ENCODE results near the gene MAML2.
A peak's percentile ranks its signal among the peaks of the same experiment; 100 is the strongest.

The MAML2 gene

DNA sequence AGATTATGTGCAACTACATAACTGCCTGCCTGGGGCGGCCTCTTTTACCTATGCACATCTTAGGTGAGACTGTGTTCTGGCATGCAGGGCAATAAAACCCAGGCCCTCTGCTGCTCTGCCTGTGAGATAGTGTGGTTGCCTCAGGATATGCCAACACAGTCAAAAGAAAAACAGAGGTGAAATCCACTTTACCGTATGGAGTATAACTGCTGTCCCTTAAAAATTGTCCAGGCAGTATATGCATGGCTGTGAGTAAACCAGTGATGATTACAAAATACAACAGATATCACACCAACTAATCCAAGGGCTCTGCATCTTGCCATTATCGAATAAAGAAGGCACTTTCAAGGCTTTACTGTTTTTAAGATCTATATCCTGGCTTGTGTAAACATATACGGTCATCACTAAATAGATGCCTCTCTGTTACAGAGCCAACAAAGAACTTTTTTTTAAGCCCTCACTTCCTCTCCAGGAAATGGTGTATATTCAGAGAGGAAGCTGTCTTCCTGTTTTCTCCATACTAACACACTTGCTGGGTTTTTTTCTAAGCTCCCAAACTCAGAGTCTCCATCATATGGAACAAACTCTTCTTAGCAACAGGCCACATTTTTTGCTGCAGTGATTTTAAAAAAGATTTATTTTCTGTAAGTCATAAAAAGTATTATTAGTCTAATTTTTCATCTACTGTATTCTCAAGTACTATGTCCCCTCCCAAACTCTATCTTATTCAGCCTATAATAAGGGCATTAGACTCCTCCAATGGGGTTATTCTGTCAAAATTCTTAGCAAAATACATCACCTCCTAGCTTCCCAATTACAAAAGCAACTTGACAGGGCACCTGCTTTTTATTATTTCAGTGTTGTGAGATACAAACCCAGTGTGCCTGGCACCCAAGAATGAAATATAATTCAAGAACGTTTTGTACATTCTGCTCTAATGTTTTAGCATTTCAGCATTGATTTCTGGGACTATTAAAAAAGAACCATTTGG lies 135.2 kb downstream of the MAML2 start:
- peak; percentile 57 for DNase-seq (ENCODE audit: low read depth)

DNA sequence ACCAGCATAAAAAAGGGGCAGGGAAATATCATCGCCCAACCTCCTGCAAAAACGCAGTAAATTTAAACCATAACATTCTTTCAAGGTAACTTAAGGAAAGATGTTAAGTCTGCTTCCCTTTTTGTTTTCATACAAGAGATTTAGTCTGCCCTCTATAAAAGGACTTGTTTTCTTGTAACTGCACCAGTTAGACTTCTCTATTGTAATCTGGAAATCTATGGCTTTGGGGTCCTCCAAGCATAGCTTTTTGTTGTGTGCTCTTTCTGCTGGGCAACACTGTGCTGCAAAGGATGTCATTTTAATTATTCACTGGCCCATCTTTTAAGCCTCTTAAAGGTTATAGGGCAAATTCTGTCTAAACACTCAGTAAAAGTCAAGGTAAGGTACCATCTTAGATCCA lies 136.0 kb downstream of the MAML2 start:
- DNase-seq (ENCODE audit: low read depth): no peak

DNA sequence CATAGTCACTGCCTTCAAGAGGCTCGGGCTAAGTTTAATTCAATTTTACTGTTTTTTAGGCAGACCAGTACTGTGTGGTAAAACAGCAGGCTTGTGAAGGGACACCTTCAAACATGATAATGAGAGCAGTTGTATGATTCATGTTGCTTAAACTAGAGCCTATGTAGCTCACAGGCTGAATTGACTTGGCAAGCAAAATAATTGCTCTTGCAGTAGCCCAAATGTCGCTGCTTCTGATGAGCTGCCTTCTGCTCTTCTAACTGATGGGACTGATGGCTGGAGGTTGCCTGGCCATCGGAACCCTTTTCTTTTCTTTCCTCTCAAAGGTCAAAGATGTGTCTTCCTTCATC lies 137.6 kb downstream of the MAML2 start:
- DNase-seq (ENCODE audit: low read depth): no peak

DNA sequence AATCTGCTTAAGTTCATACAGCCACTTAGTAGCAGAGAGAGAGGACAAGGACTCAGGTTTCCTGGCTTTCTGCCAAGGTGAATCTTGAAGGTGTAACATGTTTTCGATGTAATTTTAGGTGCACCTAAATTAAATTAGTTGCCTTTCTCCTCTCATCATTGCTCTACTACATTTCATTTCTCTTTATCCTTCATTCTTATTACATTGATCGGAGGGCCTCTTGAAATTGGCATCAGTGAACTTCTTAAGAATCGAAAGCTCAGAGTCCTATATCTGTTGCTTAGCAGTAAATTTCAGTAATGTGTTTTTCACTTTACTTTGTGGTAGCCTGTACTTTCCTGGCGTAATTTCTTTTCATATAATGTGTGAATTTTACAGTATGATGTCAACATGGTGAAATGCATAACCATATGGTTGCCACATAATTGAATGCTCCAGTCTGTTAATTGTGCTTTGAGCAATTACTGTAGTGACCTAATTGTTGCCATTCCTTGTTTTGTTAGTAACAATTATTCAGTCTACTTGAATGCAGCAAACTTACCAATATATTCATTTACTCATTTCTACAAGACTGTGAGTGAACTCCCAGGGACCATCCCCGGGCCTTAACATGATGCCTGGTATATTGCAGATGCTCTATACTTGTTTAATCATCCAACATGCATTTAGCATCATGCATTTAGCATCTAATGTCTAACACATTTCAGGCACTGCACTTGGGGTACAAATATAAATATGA lies 138.1 kb downstream of the MAML2 start:
- no peak for DNase-seq (ENCODE audit: low read depth)

DNA sequence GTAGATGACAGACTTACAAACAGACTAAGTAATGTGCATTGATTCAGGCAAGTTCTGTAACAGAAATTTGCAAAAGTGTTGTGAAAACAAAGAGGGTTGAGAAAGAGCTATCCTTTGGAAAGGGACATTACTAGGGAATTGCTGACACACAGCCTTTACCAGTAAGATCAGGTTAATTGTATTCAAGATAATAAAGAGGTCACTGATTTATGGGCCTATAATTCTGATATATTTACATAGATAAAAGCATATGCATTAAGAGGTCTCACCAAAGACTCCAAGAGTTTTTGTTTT lies 138.7 kb downstream of the MAML2 start:
- peak; percentile 53 for DNase-seq (ENCODE audit: low read depth)

DNA sequence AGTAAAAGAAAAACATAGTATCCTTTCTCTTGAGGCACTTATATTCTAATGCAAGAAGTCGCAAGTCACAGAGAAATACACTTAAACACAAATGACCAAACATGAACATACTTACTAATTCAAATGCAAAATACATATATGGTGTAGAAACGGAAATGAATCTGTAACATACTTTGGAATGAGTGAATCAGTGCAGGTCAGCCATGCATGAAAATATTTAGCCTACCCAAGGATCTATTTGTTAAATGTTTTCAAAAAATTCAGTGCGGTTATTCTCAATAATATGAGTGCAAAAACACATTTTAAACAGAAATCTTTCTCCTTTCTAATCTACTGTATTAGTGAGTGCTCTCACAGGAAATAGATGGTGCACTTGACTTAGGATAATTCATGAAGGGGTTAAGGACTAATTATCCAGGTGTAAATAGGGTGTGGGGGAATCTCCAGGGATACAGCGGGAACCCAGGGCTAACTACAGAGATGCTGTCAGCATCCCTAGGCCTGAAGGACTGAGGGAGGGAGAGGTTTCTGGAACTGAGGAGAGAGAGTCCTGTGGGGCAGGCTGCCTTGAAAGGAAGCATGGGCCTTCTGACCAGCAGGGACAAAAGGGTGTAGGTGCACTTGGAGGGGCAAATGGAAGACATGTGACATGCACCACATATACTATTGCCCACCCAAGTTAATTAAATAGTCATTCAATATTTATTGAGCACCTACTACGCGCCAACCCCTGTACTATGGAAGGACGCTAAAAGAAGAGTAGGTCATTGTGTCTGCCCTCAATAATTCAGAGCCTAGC lies 139.2 kb downstream of the MAML2 start:
- no peak for DNase-seq (ENCODE audit: low read depth)

DNA sequence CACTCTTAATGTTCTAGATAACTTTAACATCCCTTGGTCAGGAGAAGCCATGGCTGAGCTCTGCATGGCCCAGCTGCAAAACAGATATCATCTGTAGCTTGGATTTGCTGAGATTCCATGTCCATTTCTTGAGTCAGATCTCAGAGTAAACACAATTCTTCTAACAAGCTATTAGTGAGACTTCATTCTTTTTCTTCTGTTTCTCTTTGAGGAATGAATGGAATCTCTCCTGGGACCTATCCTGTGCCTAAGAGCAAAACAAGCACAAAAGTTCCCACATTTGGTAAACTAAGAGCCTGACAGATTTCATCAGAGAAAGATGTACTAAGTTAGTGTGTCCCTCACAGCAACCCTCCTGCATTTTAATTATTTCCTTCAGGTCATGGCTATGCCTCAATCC lies 142.8 kb downstream of the MAML2 start:
- peak; percentile 96 for DNase-seq (ENCODE audit: low read depth)

DNA sequence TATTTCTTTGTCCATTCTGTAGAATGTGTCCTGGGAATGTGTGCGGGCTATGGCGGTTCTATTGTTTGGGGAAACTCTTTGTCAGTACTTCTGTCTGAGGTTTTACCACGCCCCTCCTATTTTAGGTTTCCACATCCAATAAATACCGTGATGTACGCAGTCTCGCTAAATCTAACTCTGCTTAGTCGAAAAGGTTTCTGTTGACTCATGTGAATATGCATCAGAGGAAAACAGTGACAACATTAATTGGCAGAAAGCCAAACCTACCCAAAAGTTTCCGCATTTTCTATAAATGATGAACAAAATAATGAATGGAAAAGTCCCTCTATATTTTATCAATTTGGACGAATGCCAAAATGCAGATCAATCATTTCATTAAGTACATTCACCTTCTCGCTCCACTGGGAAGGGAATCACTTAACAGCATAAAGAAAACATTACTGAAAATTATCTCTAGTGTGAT lies 143.4 kb downstream of the MAML2 start:
- DNase-seq (ENCODE audit: low read depth): peak; percentile 42

DNA sequence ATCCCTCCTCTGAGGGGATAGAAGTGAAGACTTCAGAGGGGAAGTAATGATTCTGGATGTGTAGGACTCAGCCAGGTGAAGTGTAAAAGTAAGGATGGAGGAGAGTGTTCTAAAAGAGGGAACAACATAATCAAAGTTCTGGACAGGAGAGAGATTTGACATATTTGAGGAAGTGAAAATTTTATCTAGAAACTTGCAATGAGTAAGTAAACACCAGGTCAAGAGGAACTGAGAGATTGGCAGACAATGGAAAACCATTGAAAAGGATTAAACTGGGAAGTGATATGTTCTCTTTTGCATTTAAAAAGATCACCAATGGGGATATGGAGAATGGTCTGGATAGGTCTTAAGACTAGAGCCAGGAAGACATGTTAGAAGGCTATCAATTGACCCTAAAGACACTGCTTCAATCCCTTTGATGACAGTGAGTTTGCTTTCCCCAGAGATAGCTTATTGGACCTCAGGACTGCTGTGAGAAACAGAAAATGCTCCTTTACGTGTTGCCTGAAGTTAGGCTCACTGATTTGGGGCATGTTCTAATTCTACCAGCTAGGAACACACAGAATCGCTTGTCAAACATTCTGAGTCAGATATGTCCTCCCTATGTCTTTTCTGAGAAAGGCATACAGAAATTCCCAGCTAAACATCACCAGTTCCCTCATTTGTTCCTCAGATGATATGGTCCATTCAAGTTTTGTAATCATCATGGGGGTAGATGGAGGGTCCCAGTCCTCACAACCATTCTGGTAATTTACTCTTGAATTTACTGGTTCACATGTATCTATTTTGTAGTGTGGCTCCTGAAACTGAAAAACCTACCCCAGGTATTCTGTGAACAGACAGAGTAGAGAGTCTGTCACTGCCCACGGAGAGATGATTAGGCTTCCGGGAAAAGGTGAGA lies 144.9 kb downstream of the MAML2 start:
- DNase-seq (ENCODE audit: low read depth): no peak

DNA sequence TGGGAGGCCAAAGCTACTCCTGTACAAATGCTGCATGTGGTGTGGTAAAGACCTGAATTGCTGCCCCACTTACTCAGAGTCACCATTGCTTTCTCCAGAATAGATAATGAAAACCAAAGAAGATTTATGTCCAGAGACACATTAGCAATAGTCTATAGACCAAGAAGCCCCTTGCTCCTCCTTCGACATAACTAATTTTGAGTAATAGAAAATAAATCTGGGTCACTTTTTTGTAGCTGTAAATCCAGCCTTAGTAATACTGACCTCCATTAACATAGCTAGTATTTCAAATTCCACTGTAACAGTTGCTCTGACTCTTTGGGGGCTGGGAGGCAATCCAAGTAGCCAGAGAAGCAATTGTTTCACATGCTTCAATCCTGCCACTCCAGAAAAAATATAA lies 145.9 kb downstream of the MAML2 start:
- DNase-seq (ENCODE audit: low read depth): no peak

DNA sequence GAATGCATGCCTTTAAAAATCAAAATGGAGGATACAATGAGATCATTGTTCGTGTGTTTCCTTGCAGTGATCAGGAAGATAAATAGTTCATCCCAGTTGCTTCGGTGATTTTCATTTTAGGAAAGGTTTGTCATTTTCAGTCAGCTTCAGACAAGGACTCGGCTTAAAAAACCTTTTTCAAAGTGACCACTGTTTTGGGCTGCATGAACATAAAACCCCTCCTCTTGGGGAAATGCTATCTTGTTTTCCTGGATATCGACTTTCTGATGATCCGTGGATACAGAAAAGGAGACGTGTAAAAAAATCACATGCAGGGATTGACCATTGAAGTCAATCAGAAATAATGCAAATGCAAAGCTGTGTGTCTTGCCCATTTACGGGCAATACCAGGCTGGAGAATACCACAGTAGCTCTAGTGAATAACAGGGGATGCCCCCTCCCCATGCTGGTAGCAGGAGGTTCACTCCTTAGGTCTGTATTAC lies 146.8 kb downstream of the MAML2 start:
- DNase-seq (ENCODE audit: low read depth): no peak

DNA sequence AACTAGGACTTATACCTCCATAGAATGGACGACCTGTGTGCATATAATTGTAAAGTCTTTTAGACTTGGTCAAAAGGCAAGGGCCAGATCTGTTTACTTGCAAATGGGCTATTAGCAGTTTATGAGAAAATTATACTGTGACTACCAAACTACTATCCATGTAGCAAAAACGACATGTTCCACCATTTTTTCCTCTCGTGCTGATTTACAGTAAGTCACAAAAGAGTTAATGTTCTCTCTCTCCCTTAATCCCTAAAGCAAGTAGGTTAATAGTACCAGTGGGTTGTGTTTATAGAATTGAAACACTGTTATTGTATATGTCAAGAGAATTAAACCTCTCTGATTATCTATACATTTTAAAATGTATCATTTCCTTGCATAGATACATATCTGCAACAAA lies 147.3 kb downstream of the MAML2 start:
- DNase-seq (ENCODE audit: low read depth): no peak

DNA sequence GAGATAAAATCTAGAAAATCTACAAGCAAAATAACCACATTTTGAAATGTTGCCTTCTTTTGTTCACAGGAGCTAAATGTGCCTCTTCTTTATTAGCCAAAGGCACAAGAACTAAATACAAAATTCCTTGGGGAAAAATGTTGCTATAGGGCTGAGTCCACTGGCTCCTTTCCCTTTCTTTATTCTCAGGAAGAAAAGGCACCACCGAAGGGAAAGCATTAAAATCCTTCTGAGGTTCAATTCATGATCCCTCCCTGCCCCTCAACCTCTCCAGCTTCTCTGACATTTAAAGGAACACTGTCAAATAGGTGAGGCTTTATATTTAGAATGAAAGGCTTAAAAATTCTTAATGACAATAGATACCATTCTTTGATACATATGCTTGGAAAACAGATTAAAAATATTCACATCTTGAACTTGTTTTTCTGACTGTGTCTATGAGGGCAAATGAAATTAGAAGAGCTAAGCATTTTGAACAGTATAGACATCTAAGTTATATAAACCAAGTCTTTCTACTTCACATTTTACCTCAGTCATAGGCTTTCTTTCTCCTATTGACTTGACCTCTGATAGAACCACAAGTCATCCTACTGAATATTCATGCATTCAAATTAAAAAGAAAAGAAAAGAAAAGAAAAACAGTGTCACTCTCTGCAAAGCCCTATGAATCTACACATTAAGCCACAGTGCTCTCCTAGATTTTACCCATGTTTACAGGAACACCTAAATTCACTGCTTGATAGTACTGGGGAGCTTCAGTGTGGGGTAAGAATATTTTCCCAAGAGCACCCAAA lies 148.2 kb downstream of the MAML2 start:
- DNase-seq (ENCODE audit: low read depth): no peak

DNA sequence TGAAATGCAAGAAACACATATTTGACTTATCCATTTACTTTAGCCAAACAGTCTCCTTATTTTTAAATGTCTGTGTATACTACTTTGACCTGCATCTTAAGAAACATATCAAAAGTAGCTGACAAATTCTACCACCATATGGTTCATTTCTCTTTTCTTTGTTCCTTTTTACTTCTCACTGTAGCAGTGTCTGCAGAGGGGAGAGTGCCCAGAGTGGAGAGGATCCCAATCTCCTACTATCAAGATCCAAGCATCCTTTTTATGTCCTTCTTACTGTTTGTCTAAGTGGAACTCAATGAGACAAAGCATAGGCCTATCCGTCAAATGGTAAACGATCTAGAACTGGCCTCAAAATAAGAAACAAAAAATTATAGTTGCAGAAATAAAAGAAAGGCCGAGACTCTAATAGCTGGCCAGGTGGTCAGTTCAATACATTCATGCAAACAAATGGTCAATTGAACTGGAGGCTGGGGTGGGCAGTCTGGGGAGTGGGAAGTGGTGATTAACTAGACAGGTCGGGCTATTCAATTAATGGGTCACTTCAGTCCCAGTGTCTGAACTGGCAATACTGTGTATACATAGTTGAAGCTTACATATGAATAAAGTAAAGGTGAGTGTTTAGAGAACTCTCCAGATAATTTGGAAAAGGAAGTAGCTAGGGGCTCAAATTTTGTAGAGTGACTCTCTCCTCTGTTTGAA lies 149.1 kb downstream of the MAML2 start:
- no peak for DNase-seq (ENCODE audit: low read depth)

DNA sequence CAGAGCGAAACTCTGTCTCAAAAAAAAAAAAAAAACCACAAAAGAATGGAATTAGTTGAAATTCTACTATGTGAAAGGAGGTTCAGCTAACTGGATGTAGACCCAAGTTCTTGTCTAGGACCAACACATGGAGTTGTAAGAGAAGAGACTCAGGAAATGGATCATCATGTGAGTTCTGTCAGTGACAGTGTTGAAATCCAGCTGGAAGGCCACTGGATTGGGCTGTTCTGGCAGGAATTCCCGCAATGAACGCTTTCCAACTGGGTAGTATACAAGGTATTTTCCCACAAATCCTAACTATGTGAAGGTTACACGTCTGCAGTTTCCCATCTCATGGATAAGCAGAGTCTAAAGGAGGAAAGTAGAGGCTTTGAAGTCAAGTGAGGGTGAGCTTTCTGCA lies 151.2 kb downstream of the MAML2 start:
- DNase-seq (ENCODE audit: low read depth): no peak

DNA sequence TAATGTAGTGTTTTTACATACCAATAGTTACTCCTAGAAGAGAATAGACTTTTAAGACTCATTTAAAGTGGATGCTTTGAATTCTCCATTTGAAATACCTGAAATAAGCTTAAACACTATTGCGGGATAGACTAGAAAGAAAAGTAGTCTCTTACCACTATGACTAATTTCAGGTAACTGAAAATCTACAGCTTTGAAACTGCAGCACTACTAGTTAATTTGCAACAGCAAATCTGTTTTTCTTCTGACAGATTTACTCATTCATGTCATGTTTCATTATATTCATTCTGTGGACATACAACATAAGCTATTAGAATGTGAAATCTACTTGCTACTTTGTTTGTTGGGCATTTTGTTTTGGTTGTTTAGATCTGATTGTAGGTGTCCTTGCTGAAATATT lies 153.6 kb downstream of the MAML2 start:
- DNase-seq (ENCODE audit: low read depth): no peak

DNA sequence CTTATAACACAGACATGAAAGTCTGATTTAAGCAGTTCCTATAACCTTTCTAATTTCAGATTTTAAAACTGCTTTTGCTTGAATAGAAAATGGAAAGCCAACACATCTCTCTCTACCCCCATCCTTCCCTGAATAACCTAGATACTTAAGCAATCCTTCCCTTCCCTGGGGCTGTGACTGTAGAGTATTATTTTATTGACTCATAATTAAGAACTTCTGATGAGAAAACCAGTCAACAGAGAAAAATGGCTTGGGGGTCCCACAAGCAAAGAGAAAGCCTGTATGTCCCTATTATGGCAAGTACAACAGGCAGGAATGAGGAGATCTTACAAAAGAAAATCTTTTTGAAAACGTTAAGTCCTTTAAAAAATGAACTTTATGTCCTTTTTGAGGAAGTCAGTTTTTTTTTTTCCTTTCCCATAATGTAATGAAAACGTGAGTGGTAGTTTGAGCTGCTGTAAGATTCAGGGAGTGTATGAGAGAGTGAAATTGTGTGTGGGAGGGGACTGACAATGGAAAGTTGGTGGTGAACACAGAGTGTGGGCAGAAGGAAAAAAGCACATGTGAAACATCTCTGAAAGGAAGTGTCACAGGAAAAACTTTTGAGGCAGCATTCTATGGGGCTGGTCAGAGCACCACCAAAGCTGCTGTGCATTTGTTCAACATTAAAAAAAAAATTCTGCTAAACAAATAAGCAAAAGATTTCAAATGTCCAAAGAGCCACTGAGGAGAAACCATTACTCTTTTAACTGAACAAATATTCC lies 154.6 kb downstream of the MAML2 start:
- DNase-seq (ENCODE audit: low read depth): peak; percentile 75

DNA sequence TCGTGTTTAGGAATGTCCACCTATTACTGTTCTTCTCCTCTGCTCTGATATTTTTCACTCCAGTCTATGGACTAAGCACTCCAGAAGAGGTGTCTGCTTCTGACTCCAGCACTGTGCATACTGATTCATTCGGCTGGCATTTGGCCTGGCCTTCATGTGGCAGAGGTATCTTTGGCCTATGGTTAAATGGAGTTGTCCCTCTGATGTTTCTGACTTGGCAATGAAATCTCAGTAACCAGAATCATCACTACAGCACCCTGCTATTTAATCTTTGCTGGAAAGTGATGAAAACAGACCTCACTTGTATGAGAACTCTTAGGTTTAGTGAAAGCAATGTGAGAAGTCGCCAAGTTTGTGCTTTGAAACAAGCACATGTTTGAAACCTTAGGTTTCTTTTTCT lies 155.2 kb downstream of the MAML2 start:
- DNase-seq (ENCODE audit: low read depth): peak; percentile 77

DNA sequence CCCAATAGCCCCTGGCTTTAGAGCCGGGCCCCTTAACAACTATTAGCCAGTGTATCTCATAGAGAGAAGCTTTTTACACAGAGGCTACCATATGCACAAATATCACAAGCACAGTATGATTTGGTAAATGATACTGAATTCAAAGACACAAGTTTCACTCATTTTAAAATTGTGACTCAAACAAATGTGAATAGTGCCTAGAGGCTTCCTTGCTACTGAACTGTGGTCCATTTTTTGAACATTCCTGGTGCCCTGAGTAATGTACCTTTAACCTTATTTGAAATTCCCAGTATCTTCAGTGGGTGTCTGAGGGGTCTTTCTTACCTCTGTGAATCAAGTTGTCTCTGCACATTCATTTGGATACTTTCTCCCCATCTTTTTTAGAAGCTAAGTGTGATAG lies 156.2 kb downstream of the MAML2 start:
- DNase-seq (ENCODE audit: low read depth): no peak
